ENCODE measurements around the gene BRSK1. TPM values are rescaled to one million over a fixed set of nuclear protein-coding genes. Genes with fewer than 3 reads are reported as not detected.

The BRSK1 gene
- total and polyA plus RNA-seq, 2 of the 13 experiments (the other 11 are each of a cell fraction or from before 2014, with no cell fraction given), result 0.18 to 1.2 TPM

GRCh38 chr19:55258828-55259539 is 24.8 kb upstream of the BRSK1 start, which contains the start of gene PPP6R1 (continued):
- peak; percentile 88 for TF ChIP-seq POLR2AphosphoS5 (IDR thresholded peaks at IDR 0.05; ENCODE audit: low read depth, low read length)
- no peak for TF ChIP-seq ZFP36L2 (CRISPR knock-in tag; IDR thresholded peaks at IDR 0.05)
- peak; percentile 86 for TF ChIP-seq ZMYM4 (CRISPR knock-in tag; IDR thresholded peaks at IDR 0.05)
- no peak for TF ChIP-seq ZNF674 (CRISPR knock-in tag; IDR thresholded peaks at IDR 0.05; ENCODE audit: low read depth)
- TF ChIP-seq ZNF569 (CRISPR knock-in tag; IDR thresholded peaks at IDR 0.05; ENCODE audit: borderline replicate concordance), result 0 out of 2 replicates have a peak, but pooled peaks have one; percentile 31
- TF ChIP-seq DZIP1 (CRISPR knock-in tag; IDR thresholded peaks at IDR 0.05), result 0 out of 2 replicates have a peak, but pooled peaks have one; percentile 37
- TF ChIP-seq FOSL2 (CRISPR knock-in tag; IDR thresholded peaks at IDR 0.05), result peak; percentile 83
- peak; percentile 18 for TF ChIP-seq SRSF1 (optimal IDR thresholded peaks at IDR 0.05; ENCODE audit: low read depth, low read length)
- TF ChIP-seq, protein P1, sequence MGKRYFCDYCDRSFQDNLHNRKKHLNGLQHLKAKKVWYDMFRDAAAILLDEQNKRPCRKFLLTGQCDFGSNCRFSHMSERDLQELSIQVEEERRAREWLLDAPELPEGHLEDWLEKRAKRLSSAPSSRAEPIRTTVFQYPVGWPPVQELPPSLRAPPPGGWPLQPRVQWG (CRISPR knock-in tag; IDR thresholded peaks at IDR 0.05; ENCODE audit: borderline replicate concordance, low read depth), result no peak
- no peak; the same call in 1 of the 2 replicates for TF ChIP-seq U2AF2 (IDR thresholded peaks at IDR 0.05; ENCODE audit: low read depth, low read length)
- peak; percentile 88; the same call in 1 of the 2 replicates for TF ChIP-seq ZSCAN29 (CRISPR knock-in tag; conservative IDR thresholded peaks at IDR 0.05)
- TF ChIP-seq HMGA1 (CRISPR knock-in tag; conservative IDR thresholded peaks at IDR 0.05), result no peak
- TF ChIP-seq TOPORS (CRISPR knock-in tag; IDR thresholded peaks at IDR 0.05), result peak; percentile 87
- TF ChIP-seq THAP11 (CRISPR knock-in tag; IDR thresholded peaks at IDR 0.05), result peak; percentile 88
- peak; percentile 94 for TF ChIP-seq U2AF1 (optimal IDR thresholded peaks at IDR 0.05; ENCODE audit: low read depth, low read length)
- TF ChIP-seq ZNF7 (CRISPR knock-in tag; IDR thresholded peaks at IDR 0.05), result 0 out of 2 replicates have a peak, but pooled peaks have one; percentile 42
- TF ChIP-seq, protein P2, sequence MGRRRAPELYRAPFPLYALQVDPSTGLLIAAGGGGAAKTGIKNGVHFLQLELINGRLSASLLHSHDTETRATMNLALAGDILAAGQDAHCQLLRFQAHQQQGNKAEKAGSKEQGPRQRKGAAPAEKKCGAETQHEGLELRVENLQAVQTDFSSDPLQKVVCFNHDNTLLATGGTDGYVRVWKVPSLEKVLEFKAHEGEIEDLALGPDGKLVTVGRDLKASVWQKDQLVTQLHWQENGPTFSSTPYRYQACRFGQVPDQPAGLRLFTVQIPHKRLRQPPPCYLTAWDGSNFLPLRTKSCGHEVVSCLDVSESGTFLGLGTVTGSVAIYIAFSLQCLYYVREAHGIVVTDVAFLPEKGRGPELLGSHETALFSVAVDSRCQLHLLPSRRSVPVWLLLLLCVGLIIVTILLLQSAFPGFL (CRISPR knock-in tag; IDR thresholded peaks at IDR 0.05), result no peak
- TF ChIP-seq BCL6 (CRISPR knock-in tag; IDR thresholded peaks at IDR 0.05), result peak; percentile 58
- TF ChIP-seq EED (CRISPR knock-in tag; IDR thresholded peaks at IDR 0.05), result no peak; the same call in 1 of the 2 replicates
- peak; percentile 95 for TF ChIP-seq IKZF5 (CRISPR knock-in tag; IDR thresholded peaks at IDR 0.05)
- TF ChIP-seq FLYWCH1 (CRISPR knock-in tag; IDR thresholded peaks at IDR 0.05), result no peak
- TF ChIP-seq, protein P3, sequence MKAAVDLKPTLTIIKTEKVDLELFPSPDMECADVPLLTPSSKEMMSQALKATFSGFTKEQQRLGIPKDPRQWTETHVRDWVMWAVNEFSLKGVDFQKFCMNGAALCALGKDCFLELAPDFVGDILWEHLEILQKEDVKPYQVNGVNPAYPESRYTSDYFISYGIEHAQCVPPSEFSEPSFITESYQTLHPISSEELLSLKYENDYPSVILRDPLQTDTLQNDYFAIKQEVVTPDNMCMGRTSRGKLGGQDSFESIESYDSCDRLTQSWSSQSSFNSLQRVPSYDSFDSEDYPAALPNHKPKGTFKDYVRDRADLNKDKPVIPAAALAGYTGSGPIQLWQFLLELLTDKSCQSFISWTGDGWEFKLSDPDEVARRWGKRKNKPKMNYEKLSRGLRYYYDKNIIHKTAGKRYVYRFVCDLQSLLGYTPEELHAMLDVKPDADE (CRISPR knock-in tag; IDR thresholded peaks at IDR 0.05), result no peak
- TF ChIP-seq ZNF749 (CRISPR knock-in tag; IDR thresholded peaks at IDR 0.05; ENCODE audit: borderline replicate concordance), result no peak
- TF ChIP-seq ZFP82 (CRISPR knock-in tag; IDR thresholded peaks at IDR 0.05; ENCODE audit: borderline replicate concordance), result no peak
- no peak for TF ChIP-seq TGIF2 (CRISPR knock-in tag; IDR thresholded peaks at IDR 0.05)
